HG03095 (cell line): ENCODE results near the gene PPARD.
"Not testable (repeated sequence)": the region's sequence is repeated elsewhere in the genome, so short reads cannot be mapped to it uniquely, and the experiment has no call there.

Source experiments
- ATAC-seq: cut with Tn5 transposase; IDR thresholded peaks from one replicate; pipeline ENCODE4 v1.9.1; 2021; ENCODE audit warnings: moderate library complexity; ENCODE audit not compliant: unreplicated experiment

Gene PPARD

DNA sequence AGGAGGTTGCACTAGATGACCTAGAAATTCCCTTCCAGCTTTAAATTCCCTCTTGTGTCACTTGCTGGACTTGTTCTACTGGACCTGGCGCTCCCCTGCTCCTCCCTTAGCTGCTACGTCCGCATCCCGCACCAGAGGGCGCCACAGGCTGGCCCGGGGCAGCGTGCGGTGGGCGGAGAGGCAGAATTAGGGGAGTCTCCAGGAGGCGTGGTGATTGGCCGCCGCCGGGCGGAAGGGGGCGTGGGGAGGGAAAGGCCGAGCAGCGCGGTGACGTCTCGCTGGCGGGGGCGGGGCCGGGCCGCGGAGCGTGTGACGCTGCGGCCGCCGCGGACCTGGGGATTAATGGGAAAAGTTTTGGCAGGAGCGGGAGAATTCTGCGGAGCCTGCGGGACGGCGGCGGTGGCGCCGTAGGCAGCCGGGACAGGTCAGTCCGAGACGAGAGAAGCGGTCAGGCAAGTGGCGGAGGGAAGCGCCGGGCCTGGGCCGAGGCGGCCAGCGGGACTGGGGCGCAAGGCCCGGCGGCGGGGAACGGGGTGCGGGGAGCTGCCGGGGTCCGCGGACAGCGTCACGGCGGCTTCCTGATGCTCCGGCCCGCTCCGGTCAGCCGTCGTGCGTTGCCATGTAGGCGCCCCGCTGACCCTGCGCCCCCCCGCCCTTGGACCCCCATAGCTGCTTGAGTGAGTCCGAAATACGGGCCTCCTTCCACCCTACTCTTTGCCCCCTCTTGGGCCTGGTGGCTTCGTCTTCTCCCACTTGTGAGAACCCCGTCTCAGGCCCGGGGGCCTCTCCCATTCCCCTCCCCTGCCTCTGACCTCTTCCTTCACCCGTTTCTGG is at the start of gene PPARD:
Gene PPARD, plus strand, starts transcription at position 301 of the 834 bp plus-strand sequence. CDS start 68,530 bp downstream, outside the sequence.
- peak; percentile 95 for ATAC-seq

GRCh38 chr6:35293681-35294080 is 48.7 kb upstream of the PPARD start:
- no peak for ATAC-seq

GRCh38 chr6:35294308-35294945 is 47.9 kb upstream of the PPARD start:
- no peak for ATAC-seq

DNA sequence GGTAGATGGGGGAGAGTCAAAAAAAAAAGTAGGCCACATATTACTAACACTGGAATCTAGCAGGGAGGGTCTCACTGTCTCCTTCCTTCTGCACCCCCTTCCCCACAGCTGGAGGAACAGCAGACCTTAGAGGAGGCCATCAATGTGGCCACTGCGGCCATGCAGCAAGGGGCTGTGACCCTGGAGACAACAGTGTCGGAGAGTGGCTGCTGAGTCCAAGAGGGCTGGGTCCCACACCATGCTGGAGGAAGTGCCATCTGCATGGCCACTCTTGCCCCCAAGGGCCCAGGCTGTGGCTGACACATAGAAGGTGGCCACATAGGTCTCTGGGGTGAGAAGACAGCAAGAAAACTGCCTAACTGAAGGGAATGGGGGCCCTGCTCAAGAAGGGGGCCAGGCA is 47.3 kb upstream of the PPARD start:
- ATAC-seq = no peak

DNA sequence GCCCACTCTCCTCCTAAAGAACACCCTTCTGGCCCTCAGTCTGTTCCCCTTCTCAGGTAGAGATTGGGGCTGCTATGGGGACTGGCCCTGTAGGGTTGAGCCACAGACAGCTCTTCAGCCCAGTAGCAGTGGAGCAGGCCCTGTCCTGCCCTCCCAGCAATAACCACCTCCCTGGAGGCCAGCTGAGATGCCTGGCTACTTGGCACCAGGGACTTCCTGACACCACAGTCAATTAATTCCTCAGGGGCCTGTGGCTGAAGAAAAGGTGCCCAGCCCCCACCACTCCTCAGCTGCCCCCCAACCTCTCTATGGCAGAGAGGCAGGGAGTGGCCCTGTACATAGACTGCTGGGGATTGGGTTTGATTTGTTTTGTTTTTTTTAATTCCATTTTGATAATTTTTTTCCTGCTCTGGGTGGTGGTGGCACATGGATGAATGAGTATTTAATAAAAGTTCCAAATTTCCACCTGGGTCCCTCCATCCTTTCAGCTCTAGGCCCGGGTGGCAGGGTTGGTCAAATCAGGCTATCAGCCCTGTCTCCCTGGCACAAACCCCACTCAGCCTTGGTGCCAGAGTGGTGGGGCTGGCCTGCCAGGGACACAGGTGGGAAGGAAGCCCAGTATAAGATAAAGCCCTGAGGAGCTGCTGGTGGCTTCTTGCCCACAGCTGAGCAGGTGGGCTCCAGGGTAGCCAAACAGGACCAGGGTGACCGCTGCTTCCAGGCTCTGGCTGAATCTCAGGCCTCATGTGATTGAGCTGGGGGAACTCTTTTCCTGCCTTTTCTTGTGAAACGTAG is 46.6 kb upstream of the PPARD start:
- no peak for ATAC-seq

GRCh38 chr6:35296931-35297600 is 45.3 kb upstream of the PPARD start:
- peak; percentile 3 for ATAC-seq

DNA sequence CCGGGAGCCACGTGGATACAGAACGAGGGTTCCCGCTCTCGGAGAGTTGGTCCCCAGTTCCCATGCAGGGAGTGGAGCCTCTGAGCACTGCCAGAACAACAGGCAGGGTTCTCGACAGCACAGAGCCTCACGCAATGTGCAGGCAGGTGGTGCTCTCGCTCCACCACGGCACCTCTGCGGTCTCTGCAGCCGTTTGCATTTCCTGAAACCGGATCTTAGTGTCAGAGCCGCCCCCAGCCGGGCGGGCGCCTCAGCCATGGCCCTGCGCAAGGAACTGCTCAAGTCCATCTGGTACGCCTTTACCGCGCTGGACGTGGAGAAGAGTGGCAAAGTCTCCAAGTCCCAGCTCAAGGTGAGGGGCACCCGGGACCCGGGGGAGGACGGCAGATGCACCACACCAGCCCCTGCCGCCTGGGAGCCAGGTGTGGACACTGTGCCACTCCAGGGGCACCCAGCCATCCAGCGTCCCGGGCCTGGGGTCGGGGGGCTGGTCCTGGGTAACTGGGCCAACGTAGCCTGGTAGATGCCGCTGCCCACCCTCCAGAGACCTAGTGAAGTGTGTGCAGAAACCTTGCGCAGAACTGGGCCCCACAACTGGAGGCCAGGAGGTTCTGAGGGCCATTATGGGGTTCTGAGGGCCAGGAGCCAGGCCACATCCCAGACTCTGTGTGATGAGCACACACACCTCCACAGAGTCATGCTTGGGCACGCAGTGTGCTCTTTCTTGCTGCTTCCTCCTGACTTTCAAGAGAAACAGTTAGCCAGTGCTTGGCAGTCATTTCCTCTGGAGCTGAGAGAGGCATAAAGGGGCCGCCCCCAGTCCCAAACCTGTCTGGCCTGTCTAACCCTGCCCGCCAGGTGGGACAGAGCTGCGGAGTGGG is 44.5 kb upstream of the PPARD start, which contains the start of gene DEF6:
Gene DEF6, plus strand, starts transcription at position 218 of the 881 bp plus-strand sequence. Its CDS starts 39 bp downstream, at position 257.
- ATAC-seq = peak; percentile 68

GRCh38 chr6:35298625-35299140 is 43.7 kb upstream of the PPARD start:
- no peak for ATAC-seq

DNA sequence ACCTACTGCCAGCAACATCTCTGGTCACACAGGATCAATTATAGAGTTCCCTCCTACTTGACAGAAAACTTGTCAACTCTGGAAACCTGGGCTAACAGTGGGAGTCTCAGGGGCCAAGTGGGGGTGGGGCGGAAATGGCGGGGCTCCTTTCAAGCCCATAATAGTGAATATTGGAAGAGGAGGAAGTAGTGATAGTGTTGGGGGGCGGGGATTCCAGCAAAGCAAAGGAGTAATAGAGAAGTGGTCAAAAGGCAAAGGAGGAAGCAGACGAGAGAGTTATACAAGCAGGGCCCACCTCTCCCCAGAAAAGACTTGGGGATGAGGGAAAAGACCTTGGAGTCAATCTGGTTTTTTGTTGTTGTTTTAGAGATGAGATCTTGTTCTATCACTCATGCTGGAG is 42.7 kb upstream of the PPARD start:
- ATAC-seq = no peak

GRCh38 chr6:35300848-35301247 is 41.5 kb upstream of the PPARD start:
- ATAC-seq = no peak

- ATAC-seq = peak; percentile 80
These were observed 39.6 kb upstream of the PPARD start for GRCh38 chr6:35302604-35303241.

DNA sequence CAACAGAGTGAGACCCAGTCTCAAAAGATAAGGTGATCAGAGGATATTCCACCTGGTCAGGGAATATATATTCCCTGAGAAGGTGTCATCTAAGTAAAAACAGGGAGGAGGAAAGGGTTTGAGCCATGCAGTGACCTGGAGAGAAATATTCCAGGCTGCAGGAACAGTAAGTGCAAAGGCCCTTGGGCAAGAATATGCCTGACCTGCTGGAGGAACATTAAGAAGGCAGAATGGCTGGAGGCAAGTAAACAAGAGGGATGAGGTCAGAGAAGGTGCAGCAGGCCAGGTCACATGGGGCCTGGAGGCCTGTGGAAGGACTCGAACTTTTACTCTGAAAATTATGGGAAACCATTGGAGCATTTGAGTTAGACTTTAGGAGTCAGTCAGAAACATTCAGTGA is 38.1 kb upstream of the PPARD start:
- ATAC-seq = no peak

GRCh38 chr6:35305117-35305516 is 37.2 kb upstream of the PPARD start:
- no peak for ATAC-seq

DNA sequence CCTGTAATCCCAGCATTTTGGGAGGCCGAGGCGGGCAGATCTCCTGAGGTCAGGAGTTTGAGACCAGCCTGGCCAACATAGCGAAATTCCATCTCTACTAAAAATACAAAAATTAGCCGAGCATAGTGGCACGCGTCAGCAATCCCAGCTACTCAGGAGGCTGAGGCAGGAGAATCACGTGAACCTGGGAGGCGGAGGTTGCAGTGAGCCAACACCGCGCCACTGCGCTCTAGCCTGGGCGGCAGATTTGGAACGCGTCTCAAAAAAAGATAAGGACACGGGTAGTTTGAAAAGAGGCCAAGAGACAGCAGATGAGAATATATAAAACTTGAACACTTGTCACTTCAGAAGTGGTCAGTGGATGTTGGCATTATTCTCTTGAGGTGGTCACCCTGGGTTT is 35.2 kb upstream of the PPARD start:
- not testable (repeated sequence) for ATAC-seq

DNA sequence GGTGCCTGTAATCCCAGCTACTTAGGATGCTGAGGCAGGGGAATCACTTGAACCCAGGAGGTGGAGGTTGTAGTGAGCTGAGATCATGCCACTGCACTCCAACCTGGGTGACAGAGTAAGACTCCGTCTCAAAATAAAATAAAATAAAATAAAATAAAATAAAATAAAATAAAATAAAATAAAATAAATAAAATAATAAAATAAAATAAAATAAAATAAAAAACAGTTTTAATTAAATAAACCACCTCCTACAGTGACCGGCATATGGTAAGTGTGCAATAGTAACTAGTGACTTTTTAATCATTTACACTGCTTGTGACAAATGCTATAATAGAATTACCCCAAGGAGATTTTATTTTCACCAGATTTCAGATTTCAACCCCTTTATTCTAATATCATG is 33.8 kb upstream of the PPARD start:
- not testable (repeated sequence) for ATAC-seq

- ATAC-seq = no peak
These were observed 32.6 kb upstream of the PPARD start for GRCh38 chr6:35309611-35310264.

- ATAC-seq = no peak
These were observed 32.0 kb upstream of the PPARD start for GRCh38 chr6:35310265-35310831.

- no peak for ATAC-seq
These were observed 30.8 kb upstream of the PPARD start for GRCh38 chr6:35311390-35312075.
